Fibroblast of lung (primary cell): ENCODE measurements around the gene ZNF511.

ENCODE experiments used
- EZH2 ChIP-seq: IDR thresholded peaks from 2 replicates; pipeline ENCODE4 v1.5.1; 2012; ENCODE audit warnings: low read length, control low read depth, mild to moderate bottlenecking; ENCODE audit errors: missing control alignments
- TF ChIP-seq, protein P1 (sequence below), 2 donors: IDR thresholded peaks in 1 of 2; conservative IDR thresholded peaks in 1 of 2; 1 replicate in 1 of 2; 2 replicates in 1 of 2; pipeline ENCODE4 v1.5.1; 2011 to 2012; ENCODE audit warnings: low read length in 2 of 2, control low read depth in 1 of 2, inconsistent platforms in 1 of 2, low read depth in 1 of 2, mild to moderate bottlenecking in 1 of 2

DNA sequence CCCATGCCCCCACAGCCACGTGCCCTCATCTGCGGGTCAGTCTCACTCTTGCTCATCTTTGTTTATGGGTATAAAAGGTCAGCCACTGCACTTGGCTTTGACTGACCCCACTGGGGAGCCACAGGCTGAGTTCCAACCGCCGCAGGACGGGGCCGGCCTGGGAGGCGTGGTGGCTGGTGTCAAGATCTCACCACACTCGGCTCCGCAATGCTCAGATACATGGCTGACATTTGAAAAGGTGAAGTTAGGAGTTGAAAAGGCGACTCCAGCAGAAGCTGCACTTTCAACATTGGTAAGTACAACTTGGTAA is 14.9 kb upstream of the ZNF511 start:
- TF ChIP-seq, protein P1, sequence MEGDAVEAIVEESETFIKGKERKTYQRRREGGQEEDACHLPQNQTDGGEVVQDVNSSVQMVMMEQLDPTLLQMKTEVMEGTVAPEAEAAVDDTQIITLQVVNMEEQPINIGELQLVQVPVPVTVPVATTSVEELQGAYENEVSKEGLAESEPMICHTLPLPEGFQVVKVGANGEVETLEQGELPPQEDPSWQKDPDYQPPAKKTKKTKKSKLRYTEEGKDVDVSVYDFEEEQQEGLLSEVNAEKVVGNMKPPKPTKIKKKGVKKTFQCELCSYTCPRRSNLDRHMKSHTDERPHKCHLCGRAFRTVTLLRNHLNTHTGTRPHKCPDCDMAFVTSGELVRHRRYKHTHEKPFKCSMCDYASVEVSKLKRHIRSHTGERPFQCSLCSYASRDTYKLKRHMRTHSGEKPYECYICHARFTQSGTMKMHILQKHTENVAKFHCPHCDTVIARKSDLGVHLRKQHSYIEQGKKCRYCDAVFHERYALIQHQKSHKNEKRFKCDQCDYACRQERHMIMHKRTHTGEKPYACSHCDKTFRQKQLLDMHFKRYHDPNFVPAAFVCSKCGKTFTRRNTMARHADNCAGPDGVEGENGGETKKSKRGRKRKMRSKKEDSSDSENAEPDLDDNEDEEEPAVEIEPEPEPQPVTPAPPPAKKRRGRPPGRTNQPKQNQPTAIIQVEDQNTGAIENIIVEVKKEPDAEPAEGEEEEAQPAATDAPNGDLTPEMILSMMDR (conservative IDR thresholded peaks at IDR 0.05 in 1 of 2, IDR thresholded peaks at IDR 0.05 in 1 of 2; ENCODE audit: low read depth in 1 of 2, low read length in 2 of 2), result no peak
- no peak for TF ChIP-seq EZH2
